Measurements from ENCODE around the gene FBXO27. TPM values are rescaled to one million over a fixed set of nuclear protein-coding genes. Genes with fewer than 3 reads are reported as not detected.

The FBXO27 gene, protein sequence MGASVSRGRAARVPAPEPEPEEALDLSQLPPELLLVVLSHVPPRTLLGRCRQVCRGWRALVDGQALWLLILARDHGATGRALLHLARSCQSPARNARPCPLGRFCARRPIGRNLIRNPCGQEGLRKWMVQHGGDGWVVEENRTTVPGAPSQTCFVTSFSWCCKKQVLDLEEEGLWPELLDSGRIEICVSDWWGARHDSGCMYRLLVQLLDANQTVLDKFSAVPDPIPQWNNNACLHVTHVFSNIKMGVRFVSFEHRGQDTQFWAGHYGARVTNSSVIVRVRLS
- polyA plus RNA-seq (2011; rRNA removed) (4.4 and 7.0 TPM in 2 replicates), polyA minus RNA-seq (2011; rRNA and poly(A)+ RNA removed) (2.8 and 6.8 TPM in 2 replicates)

DNA sequence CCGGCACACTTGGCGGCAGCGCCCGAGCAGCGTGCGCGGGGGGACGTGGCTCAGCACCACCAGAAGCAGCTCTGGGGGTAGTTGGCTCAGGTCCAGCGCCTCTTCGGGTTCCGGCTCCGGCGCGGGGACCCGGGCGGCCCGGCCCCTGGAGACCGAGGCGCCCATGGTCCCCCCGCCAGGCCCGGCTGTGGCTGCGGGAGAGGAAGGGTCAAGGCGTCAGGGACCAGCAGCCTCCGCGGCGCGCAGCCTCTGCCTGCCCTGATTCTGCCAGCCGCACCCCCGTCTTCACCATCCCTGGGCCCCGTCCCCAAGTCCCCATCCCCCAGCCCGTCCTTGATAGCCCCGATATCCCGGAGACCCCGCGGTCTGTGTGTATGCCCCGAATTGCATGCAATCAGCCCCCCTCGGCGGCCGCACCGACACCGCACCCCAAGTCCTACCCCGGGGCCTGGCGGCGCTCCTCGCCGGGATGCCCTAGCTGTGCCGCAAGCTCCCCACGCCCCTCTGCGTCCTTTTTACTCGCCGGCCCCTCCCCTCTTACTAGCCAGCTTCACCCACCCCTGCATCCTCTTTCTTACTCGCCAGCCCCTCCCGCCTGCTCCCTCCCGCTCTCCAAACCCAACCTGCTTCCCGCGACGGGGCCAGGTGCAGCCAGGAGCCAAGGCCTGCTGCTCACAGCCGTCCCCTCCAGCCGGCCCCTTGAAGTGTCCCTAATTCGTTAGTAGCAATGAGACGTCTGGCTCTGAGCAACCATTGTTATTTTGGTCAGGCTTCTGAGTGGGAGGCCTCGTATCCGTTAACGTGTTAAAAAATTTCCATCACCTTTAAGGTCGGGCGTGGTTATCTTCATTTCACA, at the start of gene FBXO27:
Gene FBXO27, minus strand, starts transcription at position 487 of the 856 bp plus-strand sequence. Its CDS starts 322 bp downstream, at position 165.
- peak within 1 kb of the TSS; percentile 69 for H3K4me3 ChIP-seq (ENCODE audit: low read depth, low read length)
- no peaks in the 10 kb centered on the region for H3K36me3 ChIP-seq (ENCODE audit: control insufficient read depth, insufficient read depth, low read length)
- H3K27me3 ChIP-seq (ENCODE audit: control insufficient read depth, insufficient read depth, low read length), result no peaks in the 10 kb centered on the region
- DNase-seq (ENCODE audit: low read depth), result no peak
- ChIA-PET POLR2A (no interaction called here), CTCF (interaction anchor here (0.8 to 10.3 kb wide), 3 partner anchors 19 to 321 kb away, joined by 3 to 41 read pairs (median 8); no protein-coding TSS in a partner anchor)
- TF ChIP-seq, protein P1, sequence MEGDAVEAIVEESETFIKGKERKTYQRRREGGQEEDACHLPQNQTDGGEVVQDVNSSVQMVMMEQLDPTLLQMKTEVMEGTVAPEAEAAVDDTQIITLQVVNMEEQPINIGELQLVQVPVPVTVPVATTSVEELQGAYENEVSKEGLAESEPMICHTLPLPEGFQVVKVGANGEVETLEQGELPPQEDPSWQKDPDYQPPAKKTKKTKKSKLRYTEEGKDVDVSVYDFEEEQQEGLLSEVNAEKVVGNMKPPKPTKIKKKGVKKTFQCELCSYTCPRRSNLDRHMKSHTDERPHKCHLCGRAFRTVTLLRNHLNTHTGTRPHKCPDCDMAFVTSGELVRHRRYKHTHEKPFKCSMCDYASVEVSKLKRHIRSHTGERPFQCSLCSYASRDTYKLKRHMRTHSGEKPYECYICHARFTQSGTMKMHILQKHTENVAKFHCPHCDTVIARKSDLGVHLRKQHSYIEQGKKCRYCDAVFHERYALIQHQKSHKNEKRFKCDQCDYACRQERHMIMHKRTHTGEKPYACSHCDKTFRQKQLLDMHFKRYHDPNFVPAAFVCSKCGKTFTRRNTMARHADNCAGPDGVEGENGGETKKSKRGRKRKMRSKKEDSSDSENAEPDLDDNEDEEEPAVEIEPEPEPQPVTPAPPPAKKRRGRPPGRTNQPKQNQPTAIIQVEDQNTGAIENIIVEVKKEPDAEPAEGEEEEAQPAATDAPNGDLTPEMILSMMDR (IDR thresholded peaks at IDR 0.05; ENCODE audit: insufficient read depth, low read depth, low read length), result no peak

DNA sequence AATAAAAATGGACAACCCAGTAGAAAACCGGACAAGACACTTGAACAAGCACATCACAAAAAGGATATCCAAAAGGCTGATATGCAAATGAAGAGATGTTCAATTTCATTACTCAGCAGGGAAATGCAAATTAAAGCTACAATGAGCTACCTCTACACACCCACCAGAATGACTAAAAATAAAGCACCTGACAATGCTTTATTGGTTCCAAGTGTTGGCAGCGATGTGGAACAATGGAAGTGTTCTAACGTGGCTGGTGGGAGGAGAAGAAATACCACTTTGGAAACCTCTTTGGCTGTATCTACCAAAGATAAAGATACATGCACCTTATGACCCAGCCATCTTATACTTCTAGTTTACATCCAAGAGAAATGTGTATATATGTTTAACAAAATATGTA, 48.1 kb upstream of the FBXO27 start:
- POLR2A ChIA-PET, result no interaction called here
- no peak for DNase-seq (ENCODE audit: low read depth)
- peaks cover 16% of the 10 kb centered on the region for H3K27me3 ChIP-seq (ENCODE audit: control insufficient read depth, insufficient read depth, low read length)
- TF ChIP-seq, protein P1 (IDR thresholded peaks at IDR 0.05; ENCODE audit: insufficient read depth, low read depth, low read length), result no peak
- no peaks in the 10 kb centered on the region for H3K36me3 ChIP-seq (ENCODE audit: control insufficient read depth, insufficient read depth, low read length)
- CTCF ChIA-PET, result no interaction called here
- no peak overlapping the region for H3K4me3 ChIP-seq (ENCODE audit: low read depth, low read length)

DNA sequence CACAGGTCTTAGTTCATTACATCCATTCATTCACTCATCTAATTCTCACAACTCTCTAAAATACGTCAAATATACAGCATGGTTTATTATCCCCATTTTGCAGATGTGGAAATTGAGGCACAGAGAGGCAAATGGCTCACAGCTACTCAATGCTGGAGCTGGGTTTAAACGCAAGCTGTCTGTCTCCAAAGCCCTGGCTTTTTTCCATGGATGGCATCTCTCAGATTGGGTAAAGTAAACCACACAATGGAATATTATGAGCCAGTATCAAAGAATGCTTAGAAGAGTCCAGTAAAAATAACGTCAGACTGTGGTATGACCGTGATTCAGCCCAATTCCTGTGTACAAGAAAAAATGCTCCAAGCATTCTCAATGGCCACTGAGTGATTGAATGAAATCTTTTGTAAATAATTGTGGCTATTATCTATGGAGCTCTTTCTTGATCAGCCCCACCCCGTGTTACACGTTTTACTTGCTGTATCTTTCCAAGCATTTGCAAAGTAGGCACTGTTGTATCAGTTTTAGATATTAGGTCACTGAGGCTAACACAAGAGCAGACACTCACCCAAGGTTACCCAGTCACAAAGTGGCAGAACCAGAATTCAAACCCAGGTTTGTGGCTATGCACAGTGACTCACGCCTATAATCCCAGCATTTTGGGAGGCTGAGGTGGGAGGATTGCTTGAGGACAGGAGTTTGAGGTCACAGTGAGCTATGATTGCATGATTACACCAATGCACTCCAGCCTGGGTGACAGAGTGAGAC, 46.3 kb upstream of the FBXO27 start:
- TF ChIP-seq, protein P1 (IDR thresholded peaks at IDR 0.05; ENCODE audit: insufficient read depth, low read depth, low read length), result no peak
- ChIA-PET CTCF (interaction anchor here (0.6 to 1.5 kb wide), 5 partner anchors 10 to 362 kb away, joined by 3 to 10 read pairs (median 4); no protein-coding TSS in a partner anchor), POLR2A (interaction anchor here (0.6 kb wide), 1 partner anchor 30 kb away, joined by 3 read pairs; no protein-coding TSS in a partner anchor)
- peak; percentile 90 for DNase-seq (ENCODE audit: low read depth)
- Histone ChIP-seq H3K36me3 (ENCODE audit: control insufficient read depth, insufficient read depth, low read length) (no peaks in the 10 kb centered on the region), H3K4me3 (ENCODE audit: low read depth, low read length) (no peak overlapping the region), H3K27me3 (ENCODE audit: control insufficient read depth, insufficient read depth, low read length) (peaks cover under 1% of the 10 kb centered on the region)

DNA sequence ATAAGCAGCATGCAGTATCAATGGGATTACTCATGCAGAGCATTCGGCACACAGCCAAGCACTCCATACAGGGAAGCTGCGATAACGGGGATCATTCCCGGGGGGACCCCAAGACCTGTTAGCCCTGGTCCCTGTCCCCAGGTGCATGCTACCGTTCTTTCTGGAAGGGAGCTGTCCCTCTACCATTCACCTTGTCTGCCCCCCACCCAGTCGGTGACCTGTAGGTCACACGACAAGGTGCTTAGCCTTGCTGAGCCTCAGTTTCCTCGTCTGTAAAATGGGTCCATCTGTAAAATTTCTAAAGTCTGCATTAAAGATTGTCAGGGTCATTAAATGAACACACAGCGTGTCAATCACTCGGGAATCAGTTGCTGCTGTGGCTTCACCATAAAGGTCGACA, 45.0 kb upstream of the FBXO27 start:
- no peaks in the 10 kb centered on the region for H3K27me3 ChIP-seq (ENCODE audit: control insufficient read depth, insufficient read depth, low read length)
- CTCF ChIA-PET, result no interaction called here
- H3K36me3 ChIP-seq (ENCODE audit: control insufficient read depth, insufficient read depth, low read length), result no peaks in the 10 kb centered on the region
- TF ChIP-seq, protein P1 (IDR thresholded peaks at IDR 0.05; ENCODE audit: insufficient read depth, low read depth, low read length), result no peak
- H3K4me3 ChIP-seq (ENCODE audit: low read depth, low read length), result no peak overlapping the region
- POLR2A ChIA-PET, result no interaction called here
- DNase-seq (ENCODE audit: low read depth), result no peak

Data from BJ (cell line).